HCT116 (cell line): ENCODE measurements around the gene CPA4. TPM values are rescaled to one million over a fixed set of nuclear protein-coding genes. Genes with fewer than 3 reads are reported as not detected.

Experiments used
- ATAC-seq: fragments of 200-7000 bp; cut with Tn5 transposase; 2 replicates; pipeline ENCODE4 v1.9.1; 2020; ENCODE audit warnings: mild to moderate bottlenecking, moderate library complexity
- BruUV-seq: library from RNA; stranded (reverse); fragments of 400-500 nt; replicated peaks from 2 replicates; lab custom pipeline; 2021; lab: Mats Ljungman, UMichigan
- CTCF ChIA-PET: fragments of 300-600 bp; sonication (Branson Sonifier 250); formaldehyde crosslinking; loops from one replicate; lab custom pipeline; 2021; ENCODE audit warnings: antibody characterized with exemption; lab: Charles Lee
- POLR2A ChIA-PET: fragments of 300-600, 350-600 bp; sonication (Branson Sonifier 250); formaldehyde crosslinking; loops from one replicate; lab custom pipeline; 2021; ENCODE audit warnings: antibody characterized with exemption; lab: Charles Lee
- RAD21 ChIA-PET, 2 experiments: fragments of 300-600 bp; sonication (Branson Sonifier 250); formaldehyde crosslinking; loops; one replicate each; lab custom pipeline; 2023; ENCODE audit warnings: low total read pairs in 2 of 2; ENCODE audit not compliant: uncharacterized antibody in 2 of 2, unreplicated experiment in 2 of 2, low non-redundant PET in 1 of 2; lab: Charles Lee
- DNase-seq: peaks from one replicate; pipeline ENCODE4 v3.0.0-alpha.2; 2010; ENCODE audit warnings: low read depth, low spot score
- H2AFZ ChIP-seq: fragments of 200-600 bp; shearing (Covaris generic), sonication (generic); 2 replicates; pipeline ENCODE4 v1.6.1; 2017; ENCODE audit warnings: low read depth, mixed run types, mixed read lengths, antibody characterized with exemption, low read length; ENCODE audit not compliant: poor library complexity, severe bottlenecking
- H3K27ac ChIP-seq: 2 replicates; pipeline ENCODE4 v1.5.1; 2012; ENCODE audit warnings: low read depth, low read length
- H3K27me3 ChIP-seq: fragments of 200-600 bp; sonication (generic); 2 replicates; pipeline ENCODE4 v1.6.1; 2016; ENCODE audit warnings: mixed run types, low read length, mixed read lengths; ENCODE audit not compliant: insufficient read depth
- H3K36me3 ChIP-seq, 2 experiments: fragments of 200-500 bp in 1 of 2; fragments of 200-600 bp in 1 of 2; sonication (Bioruptor generic) in 1 of 2; sonication (generic) in 1 of 2; 2 replicates each; pipeline versions ENCODE4 v1.5.1 to v1.6.1; 2014 to 2016; ENCODE audit warnings: low read length in 2 of 2, inconsistent platforms in 1 of 2, mixed read lengths in 1 of 2, mixed run types in 1 of 2; ENCODE audit not compliant: insufficient read depth in 2 of 2, control insufficient read depth in 1 of 2
- H3K4me1 ChIP-seq, 2 experiments: fragments of 200-600 bp in 1 of 2; sonication (generic) in 1 of 2; 2 replicates each; pipeline versions ENCODE4 v1.5.1 to v1.6.1; 2012 to 2017; ENCODE audit warnings: low read length in 2 of 2, inconsistent platforms in 1 of 2, mild to moderate bottlenecking in 1 of 2, mixed read lengths in 1 of 2, mixed run types in 1 of 2, moderate library complexity in 1 of 2; ENCODE audit not compliant: insufficient read depth in 2 of 2, control insufficient read depth in 1 of 2
- H3K4me2 ChIP-seq: fragments of 200-600 bp; sonication (generic); 2 replicates; pipeline ENCODE4 v1.6.1; 2017; ENCODE audit warnings: mixed run types, low read length, mixed read lengths
- H3K4me3 ChIP-seq, 2 experiments: fragments of 200-600 bp in 1 of 2; sonication (generic) in 1 of 2; replicated peaks in 1 of 2; 2 replicates each; pipeline ENCODE4 v1.5.1; 2011 to 2016; ENCODE audit warnings: low read length in 2 of 2, control low read depth in 1 of 2, low read depth in 1 of 2, mild to moderate bottlenecking in 1 of 2, mixed read lengths in 1 of 2, mixed run types in 1 of 2
- H3K79me2 ChIP-seq: fragments of 200-600 bp; sonication (generic); 2 replicates; pipeline ENCODE4 v1.6.1; 2017; ENCODE audit warnings: mild to moderate bottlenecking, mixed run types, low read length, moderate library complexity, mixed read lengths; ENCODE audit not compliant: insufficient read depth
- H3K9ac ChIP-seq: fragments of 200-600 bp; sonication (generic); 2 replicates; pipeline ENCODE4 v1.6.1; 2016; ENCODE audit warnings: low read length, mixed read lengths
- H3K9me2 ChIP-seq: fragments of 200-600 bp; sonication (generic), shearing (Covaris generic); 2 replicates; pipeline ENCODE4 v1.6.1; 2017; ENCODE audit warnings: mixed run types, mild to moderate bottlenecking, moderate library complexity; ENCODE audit not compliant: insufficient read depth
- H3K9me3 ChIP-seq, 2 experiments: fragments of 200-500 bp in 1 of 2; fragments of 200-600 bp in 1 of 2; sonication (Bioruptor generic) in 1 of 2; sonication (generic) in 1 of 2; 2 replicates each; pipeline ENCODE4 v1.6.1; 2014 to 2017; ENCODE audit warnings: low read length in 2 of 2, mixed read lengths in 2 of 2, inconsistent platforms in 1 of 2, low read depth in 1 of 2, mild to moderate bottlenecking in 1 of 2, mixed run types in 1 of 2, moderate library complexity in 1 of 2; ENCODE audit not compliant: control insufficient read depth in 1 of 2, insufficient read depth in 1 of 2
- H4K20me1 ChIP-seq: fragments of 200-600 bp; sonication (generic), shearing (Covaris generic); 2 replicates; pipeline ENCODE4 v1.6.1; 2017; ENCODE audit warnings: mixed run types, mild to moderate bottlenecking, moderate library complexity; ENCODE audit not compliant: insufficient read depth
- ATF3 ChIP-seq: IDR thresholded peaks from 2 replicates; pipeline ENCODE4 v1.6.1; 2012
- CEBPB ChIP-seq: IDR thresholded peaks from 2 replicates; pipeline ENCODE4 v1.6.1; 2012; ENCODE audit warnings: low read depth
- CTCF ChIP-seq, 3 experiments: fragments of 200-600 bp in 1 of 3; sonication (generic) in 1 of 3; IDR thresholded peaks in 2 of 3; conservative IDR thresholded peaks in 1 of 3; 2 replicates each; pipeline ENCODE4 v1.5.1; 2012 to 2017; ENCODE audit warnings: low read depth in 2 of 3, low read length in 2 of 3, antibody characterized with exemption in 1 of 3, borderline replicate concordance in 1 of 3, control low read depth in 1 of 3, mild to moderate bottlenecking in 1 of 3, mixed read lengths in 1 of 3, mixed run types in 1 of 3, moderate library complexity in 1 of 3; ENCODE audit not compliant: insufficient read depth in 1 of 3
- EGR1 ChIP-seq: IDR thresholded peaks from 2 replicates; pipeline ENCODE4 v1.6.1; 2012; ENCODE audit warnings: low read depth
- EZH2 ChIP-seq: fragments of 200-600 bp; sonication (generic); IDR thresholded peaks from 2 replicates; pipeline ENCODE4 v1.6.1; 2017; ENCODE audit warnings: antibody characterized with exemption, mixed run types
- EZH2phosphoT487 ChIP-seq: fragments of 200-600 bp; IDR thresholded peaks from 2 replicates; pipeline ENCODE4 v1.6.1; 2018; ENCODE audit warnings: antibody characterized with exemption, borderline replicate concordance
- JUND ChIP-seq: IDR thresholded peaks from 2 replicates; pipeline ENCODE4 v1.6.1; 2012
- MAX ChIP-seq: IDR thresholded peaks from 2 replicates; pipeline ENCODE4 v1.6.1; 2012
- POLR2AphosphoS5 ChIP-seq: IDR thresholded peaks from 2 replicates; pipeline ENCODE4 v1.6.1; 2011; ENCODE audit warnings: mild to moderate bottlenecking, low read depth, low read length, moderate library complexity
- RAD21 ChIP-seq: IDR thresholded peaks from 2 replicates; pipeline ENCODE4 v1.6.1; 2012; ENCODE audit warnings: low read depth, mild to moderate bottlenecking
- SIN3A ChIP-seq: IDR thresholded peaks from 2 replicates; pipeline ENCODE4 v1.6.1; 2012; ENCODE audit warnings: low read depth
- SP1 ChIP-seq: IDR thresholded peaks from 2 replicates; pipeline ENCODE4 v1.6.1; 2012; ENCODE audit warnings: low read depth
- SRF ChIP-seq: IDR thresholded peaks from 2 replicates; pipeline ENCODE4 v1.6.1; 2012; ENCODE audit warnings: low read depth
- TCF7L2 ChIP-seq: IDR thresholded peaks from 2 replicates; pipeline ENCODE4 v1.7.0; 2011; ENCODE audit warnings: borderline replicate concordance, inconsistent platforms; ENCODE audit not compliant: insufficient read depth, insufficient read length; ENCODE audit errors: extremely low read depth
- YY1 ChIP-seq: IDR thresholded peaks from 2 replicates; pipeline ENCODE4 v1.6.1; 2011; ENCODE audit warnings: low read length, low read depth, moderate library complexity, mild to moderate bottlenecking; ENCODE audit not compliant: insufficient replicate concordance; ENCODE audit errors: extremely low read depth
- ZFX ChIP-seq: fragments of 450-650 bp; IDR thresholded peaks from 2 replicates; pipeline ENCODE4 v1.6.1; 2017
- ZNF274 ChIP-seq: fragments of 200-500 bp; sonication (Bioruptor generic); IDR thresholded peaks from 2 replicates; pipeline ENCODE4 v1.6.1; 2014; ENCODE audit warnings: mild to moderate bottlenecking, low read depth, low read length, inconsistent platforms
- intact Hi-C: fragments of 100-400 bp; cut with micrococcal nuclease; formaldehyde crosslinking; loops from 2 replicates; pipeline ENCODE4 v1.10.0; 2022
- total RNA-seq: library from RNA; stranded (reverse); gene quantifications from one replicate; pipeline ENCODE4 v1.2.1, GENCODE V29; 2021; ENCODE audit not compliant: unreplicated experiment

CPA4 gene
- total RNA-seq, 1 experiment from 2014 or later: 38.7 TPM

DNA sequence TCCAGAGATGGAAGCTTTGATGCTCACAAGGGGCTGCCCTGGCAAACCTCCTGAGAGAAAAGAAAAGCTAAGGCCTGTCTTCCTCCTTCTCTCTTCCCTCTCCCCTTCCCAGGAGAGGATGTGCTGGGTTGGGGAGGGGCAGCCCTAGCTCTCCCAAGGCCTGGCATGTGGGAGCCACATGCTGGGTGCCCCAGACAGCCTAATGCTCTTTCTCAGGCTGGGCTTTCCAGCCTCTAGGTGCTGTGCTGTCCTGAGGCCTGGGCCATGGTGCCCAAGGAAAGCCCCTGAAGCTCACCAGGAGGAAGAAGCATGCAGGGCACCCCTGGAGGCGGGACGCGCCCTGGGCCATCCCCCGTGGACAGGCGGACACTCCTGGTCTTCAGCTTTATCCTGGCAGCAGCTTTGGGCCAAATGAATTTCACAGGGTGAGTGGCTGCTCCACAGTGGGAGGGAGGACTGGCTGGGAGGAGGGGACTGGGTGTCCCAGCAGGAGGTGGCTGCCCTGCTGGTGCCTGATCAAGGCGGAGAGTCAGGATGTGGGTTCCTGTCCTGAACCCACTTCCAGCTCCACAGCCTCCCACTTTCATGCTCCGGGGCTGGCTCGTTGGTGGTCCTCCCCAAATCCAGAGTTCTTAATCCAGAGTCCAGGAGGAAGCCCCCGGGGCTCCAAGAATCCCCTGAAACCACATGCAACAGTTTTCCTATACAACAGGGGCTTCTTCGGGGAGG is 53.4 kb downstream of the CPA4 start:
- intact Hi-C loops: no loop called here
- H3K4me1 ChIP-seq: no peaks in the 10 kb centered on the region
- no peaks in the 10 kb centered on the region for H3K27me3 ChIP-seq
- no peak for TF ChIP-seq ATF3
- no peak for TF ChIP-seq EZH2phosphoT487
- TF ChIP-seq CEBPB: no peak
- TF ChIP-seq SRF: no peak
- no peak for TF ChIP-seq YY1
- no peak for TF ChIP-seq POLR2AphosphoS5
- TF ChIP-seq ZFX: no peak
- TF ChIP-seq SP1: no peak
- TF ChIP-seq EZH2: no peak
- TF ChIP-seq JUND: no peak
- no peak for TF ChIP-seq TCF7L2
- TF ChIP-seq RAD21: no peak
- no peak for TF ChIP-seq MAX
- no peak for TF ChIP-seq SIN3A
- TF ChIP-seq ZNF274: no peak
- no peak for TF ChIP-seq EGR1
- TF ChIP-seq CTCF (IDR thresholded peaks at IDR 0.05 in 2 of 3, conservative IDR thresholded peaks at IDR 0.05 in 1 of 3; ENCODE audit: borderline replicate concordance in 1 of 3, insufficient read depth in 1 of 3, low read depth in 2 of 3, low read length in 2 of 3): no peak
- BruUV-seq: no TSS peak
- ChIA-PET RAD21 (no interaction called here), POLR2A (no interaction called here), CTCF (no interaction called here)
- no peak overlapping the region for H3K4me2 ChIP-seq
- no peaks in the 10 kb centered on the region for H3K36me3 ChIP-seq
- no peak for ATAC-seq
- no peaks in the 10 kb centered on the region for H3K9me3 ChIP-seq
- no peak overlapping the region for H3K4me3 ChIP-seq
- no peak overlapping the region for H2AFZ ChIP-seq
- H3K79me2 ChIP-seq: no peaks in the 10 kb centered on the region
- no peak for DNase-seq
- H3K9ac ChIP-seq: no peak overlapping the region
- H3K27ac ChIP-seq: no peak overlapping the region
- H3K9me2 ChIP-seq: no peaks in the 10 kb centered on the region
- no peaks in the 10 kb centered on the region for H4K20me1 ChIP-seq
